ENCODE data around the gene MSTN.

- no peak for TF ChIP-seq CTCF (IDR thresholded peaks at IDR 0.05)
- TF ChIP-seq POLR2A (IDR thresholded peaks at IDR 0.05) = no peak
- TF ChIP-seq POLR2AphosphoS5 (IDR thresholded peaks at IDR 0.05) = no peak
- TF ChIP-seq EP300 (IDR thresholded peaks at IDR 0.05) = no peak
Measured at GRCh38 chr2:190110699-190111098, 48.2 kb upstream of the MSTN start.
